Measurements from ENCODE around the gene HMGN2.

The HMGN2 gene

DNA sequence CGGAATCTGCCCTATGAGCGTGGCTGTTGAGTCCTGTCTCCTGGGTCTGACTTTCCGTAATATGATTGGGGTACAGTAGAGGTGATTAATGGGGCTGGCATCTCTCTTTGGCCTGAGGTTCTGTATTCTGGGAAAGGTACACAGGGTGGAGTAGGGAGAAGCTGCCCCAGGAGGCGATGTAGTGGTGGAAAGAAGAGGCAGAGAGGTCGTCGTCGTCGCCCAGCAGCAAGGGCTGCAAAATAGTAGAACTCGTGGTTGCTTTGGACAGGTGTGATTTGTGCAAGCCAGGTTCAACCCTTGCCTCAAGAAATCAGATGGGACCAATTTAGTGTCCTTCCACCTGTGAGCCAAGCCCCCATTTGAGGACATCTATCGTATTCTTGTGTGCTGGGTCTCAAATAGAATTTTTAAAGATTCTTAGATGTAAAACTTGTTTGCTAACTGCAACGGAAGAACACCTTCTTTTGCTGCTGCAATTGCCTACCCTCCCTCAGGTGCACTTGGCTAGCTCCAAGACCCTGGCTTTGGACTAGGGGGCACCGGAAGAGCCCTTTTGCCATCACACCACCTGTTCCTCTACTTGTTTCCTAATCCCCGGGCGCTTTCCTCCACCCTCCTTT is 1.3 kb upstream of the HMGN2 start:
- TF ChIP-seq ZFX (IDR thresholded peaks at IDR 0.05; ENCODE audit: borderline replicate concordance), result no peak
- TF ChIP-seq, protein P1, sequence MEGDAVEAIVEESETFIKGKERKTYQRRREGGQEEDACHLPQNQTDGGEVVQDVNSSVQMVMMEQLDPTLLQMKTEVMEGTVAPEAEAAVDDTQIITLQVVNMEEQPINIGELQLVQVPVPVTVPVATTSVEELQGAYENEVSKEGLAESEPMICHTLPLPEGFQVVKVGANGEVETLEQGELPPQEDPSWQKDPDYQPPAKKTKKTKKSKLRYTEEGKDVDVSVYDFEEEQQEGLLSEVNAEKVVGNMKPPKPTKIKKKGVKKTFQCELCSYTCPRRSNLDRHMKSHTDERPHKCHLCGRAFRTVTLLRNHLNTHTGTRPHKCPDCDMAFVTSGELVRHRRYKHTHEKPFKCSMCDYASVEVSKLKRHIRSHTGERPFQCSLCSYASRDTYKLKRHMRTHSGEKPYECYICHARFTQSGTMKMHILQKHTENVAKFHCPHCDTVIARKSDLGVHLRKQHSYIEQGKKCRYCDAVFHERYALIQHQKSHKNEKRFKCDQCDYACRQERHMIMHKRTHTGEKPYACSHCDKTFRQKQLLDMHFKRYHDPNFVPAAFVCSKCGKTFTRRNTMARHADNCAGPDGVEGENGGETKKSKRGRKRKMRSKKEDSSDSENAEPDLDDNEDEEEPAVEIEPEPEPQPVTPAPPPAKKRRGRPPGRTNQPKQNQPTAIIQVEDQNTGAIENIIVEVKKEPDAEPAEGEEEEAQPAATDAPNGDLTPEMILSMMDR (IDR thresholded peaks at IDR 0.05), result no peak
- peak overlapping the region; percentile 100 for H3K27ac ChIP-seq

DNA sequence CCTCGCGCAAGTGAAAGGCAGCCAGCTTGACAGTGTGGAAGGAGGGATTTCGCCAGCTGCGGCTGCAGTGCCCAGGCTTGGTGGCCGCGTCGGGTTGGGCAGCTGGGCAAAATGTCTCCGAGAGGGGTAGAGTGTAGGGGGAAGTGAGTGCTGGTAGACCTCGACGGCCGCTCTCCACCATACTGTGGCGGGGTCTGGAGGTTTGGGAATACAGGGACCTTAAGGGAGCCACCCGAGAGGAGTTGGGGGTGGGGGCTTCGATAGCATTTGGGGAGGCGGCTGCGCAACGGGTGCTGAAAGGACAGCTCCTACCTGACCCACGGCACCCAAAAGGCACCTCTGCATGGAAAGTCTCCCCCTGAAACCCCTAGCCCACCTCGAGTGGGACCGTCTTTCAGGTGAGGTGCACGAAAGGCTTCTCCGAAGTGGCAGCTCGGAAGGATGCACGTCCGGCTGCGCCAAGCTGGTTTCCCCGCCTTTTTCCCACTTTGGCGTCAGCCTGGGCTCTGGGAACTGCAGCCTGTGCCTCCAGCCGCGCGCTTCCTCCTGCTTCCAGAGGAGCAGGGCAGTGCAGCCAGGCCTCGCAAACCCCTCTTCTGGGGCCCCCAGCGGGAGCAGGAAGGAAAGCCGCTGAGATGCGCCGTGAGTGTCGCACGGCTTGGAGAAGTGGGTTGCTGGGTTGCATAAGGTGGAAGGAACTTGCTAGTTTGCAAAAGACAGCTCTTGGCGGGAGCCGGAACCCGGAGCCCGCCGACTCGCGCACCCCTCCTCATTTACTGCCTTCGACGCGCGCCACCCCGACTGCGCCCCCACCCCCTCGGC is 531 bp upstream of the HMGN2 start:
- H3K27ac ChIP-seq, result peak overlapping the region; percentile 100

DNA sequence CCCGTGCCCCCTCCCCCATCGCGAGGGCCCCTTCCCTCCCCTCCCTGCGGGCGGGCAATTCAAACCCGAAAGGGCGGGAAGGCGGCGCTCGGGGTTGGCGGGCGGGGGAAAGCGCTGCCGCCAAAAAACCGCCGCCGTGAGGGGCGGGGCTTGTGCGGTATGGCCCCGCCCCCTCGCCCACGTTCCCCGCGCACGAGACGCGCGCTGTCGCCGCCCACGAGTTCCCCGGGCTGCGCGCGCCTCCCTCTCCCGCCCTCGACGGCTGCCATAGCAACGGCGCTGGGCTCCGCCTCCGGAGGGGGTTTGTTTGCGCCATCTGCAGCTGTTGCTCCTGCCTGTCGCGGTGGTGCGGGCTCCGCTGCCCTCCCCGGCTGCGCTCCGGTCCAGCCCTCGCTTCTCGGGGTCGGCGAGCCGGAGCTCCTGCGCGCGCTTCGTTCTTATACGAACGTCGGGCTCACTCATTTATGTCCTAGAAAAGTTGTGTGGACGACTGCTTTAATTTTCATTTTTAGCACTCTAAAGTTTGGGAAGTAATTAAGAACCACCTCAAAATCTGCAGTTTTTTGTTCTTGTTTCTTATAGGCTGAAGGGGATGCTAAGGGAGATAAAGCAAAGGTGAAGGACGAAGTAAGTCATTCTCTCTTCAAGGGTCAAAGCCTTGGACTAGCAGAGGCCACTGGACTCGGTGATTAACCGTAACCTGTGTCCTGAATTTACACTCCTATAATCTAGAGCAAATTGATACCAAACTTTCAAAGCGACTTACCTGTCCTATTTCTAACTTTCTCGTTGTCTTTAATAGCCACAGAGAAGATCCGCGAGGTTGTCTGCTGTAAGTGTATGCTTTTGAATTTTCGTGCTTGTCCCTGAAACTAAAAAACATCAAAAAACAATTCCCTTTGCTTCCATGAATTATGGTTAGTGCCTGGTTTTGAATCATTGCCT is 933 bp downstream of the HMGN2 start:
- H3K27ac ChIP-seq, result peak overlapping the region; percentile 100
- TF ChIP-seq ZFX (IDR thresholded peaks at IDR 0.05; ENCODE audit: borderline replicate concordance), result no peak
- TF ChIP-seq, protein P1 (IDR thresholded peaks at IDR 0.05), result no peak

More for the DNA sequence above, 531 bp upstream of the HMGN2 start:
- no peak for TF ChIP-seq ZFX (IDR thresholded peaks at IDR 0.05; ENCODE audit: borderline replicate concordance)
- TF ChIP-seq, protein P1 (IDR thresholded peaks at IDR 0.05), result no peak

DNA sequence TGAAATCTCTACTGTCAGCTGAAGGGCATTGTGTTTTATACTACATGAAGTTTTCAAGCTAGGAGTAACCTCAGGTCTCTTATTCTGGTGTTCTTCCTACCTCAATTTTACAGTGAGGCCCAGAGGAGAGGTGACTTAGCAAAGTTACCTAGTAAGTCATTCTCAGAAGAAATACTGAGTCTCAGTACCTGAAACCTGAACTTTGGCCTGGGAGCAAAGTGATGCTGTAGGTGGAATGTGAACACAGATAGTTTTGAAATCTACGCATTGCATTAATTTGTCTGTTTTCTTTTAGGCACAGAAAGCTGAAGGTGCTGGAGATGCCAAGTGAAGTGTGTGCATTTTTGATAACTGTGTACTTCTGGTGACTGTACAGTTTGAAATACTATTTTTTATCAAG is 2.6 kb downstream of the HMGN2 start:
- H3K27ac ChIP-seq, result peak overlapping the region; percentile 100
- TF ChIP-seq, protein P1 (IDR thresholded peaks at IDR 0.05), result no peak
- no peak for TF ChIP-seq ZFX (IDR thresholded peaks at IDR 0.05; ENCODE audit: borderline replicate concordance)

DNA sequence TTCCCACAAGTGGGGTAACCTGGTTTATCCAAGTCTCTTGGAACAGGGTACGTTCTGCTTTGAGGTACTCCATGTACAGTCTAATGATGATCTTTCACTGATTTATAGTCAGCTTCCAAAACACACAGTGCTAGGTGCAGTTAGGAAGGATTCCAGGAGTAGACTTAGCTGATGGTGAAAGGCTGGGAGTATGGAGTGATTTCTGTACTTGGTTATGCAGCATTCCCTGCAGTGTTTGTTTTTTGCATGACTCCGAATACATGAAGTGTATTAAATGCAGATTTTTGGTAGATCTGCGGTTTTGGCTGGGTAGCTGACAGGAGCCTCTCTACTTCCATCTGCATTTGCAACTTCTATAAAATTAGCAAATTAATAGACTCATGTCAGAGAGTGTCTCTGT is 3.7 kb downstream of the HMGN2 start:
- TF ChIP-seq, protein P1 (IDR thresholded peaks at IDR 0.05), result no peak
- no peak for TF ChIP-seq ZFX (IDR thresholded peaks at IDR 0.05; ENCODE audit: borderline replicate concordance)
- peak overlapping the region; percentile 40 for H3K27ac ChIP-seq

DNA sequence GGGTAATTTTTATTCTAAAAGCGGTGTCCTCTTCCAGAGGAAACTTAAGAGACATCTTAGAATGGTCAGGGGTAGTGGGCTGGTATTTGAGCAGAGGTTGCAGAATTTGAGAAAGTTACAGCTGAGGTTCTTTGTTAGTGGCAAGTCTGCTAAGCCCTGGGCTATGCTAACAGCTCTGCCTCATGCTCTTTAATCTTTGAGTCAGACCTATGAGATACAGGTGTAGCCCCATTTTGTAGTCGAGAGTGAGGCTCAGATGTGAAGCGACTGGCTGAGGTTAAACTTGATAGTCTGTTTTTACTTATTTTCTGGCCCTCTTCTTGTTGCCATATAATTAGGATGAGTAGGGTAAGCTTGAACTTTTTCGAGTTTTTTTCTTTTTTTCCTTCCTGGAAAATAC is 4.7 kb downstream of the HMGN2 start:
- H3K27ac ChIP-seq, result peak overlapping the region; percentile 40
- no peak for TF ChIP-seq ZFX (IDR thresholded peaks at IDR 0.05; ENCODE audit: borderline replicate concordance)
- TF ChIP-seq, protein P1 (IDR thresholded peaks at IDR 0.05), result no peak
